GM21447 (cell line): Measurements from ENCODE around the gene TLL1.

ENCODE experiments used
- ATAC-seq: cut with Tn5 transposase; IDR thresholded peaks from one replicate; pipeline ENCODE4 v1.9.1; 2021; ENCODE audit not compliant: unreplicated experiment

Gene TLL1

GRCh38 chr4:166043801-166044200 lies 170.8 kb downstream of the TLL1 start:
- ATAC-seq = no peak

GRCh38 chr4:166044871-166045270 lies 171.8 kb downstream of the TLL1 start:
- no peak for ATAC-seq

GRCh38 chr4:166045457-166045856 lies 172.4 kb downstream of the TLL1 start:
- no peak for ATAC-seq

GRCh38 chr4:166049036-166049435 lies 176.0 kb downstream of the TLL1 start:
- ATAC-seq = no peak

- ATAC-seq = no peak
Measured at GRCh38 chr4:166064721-166065120, 191.7 kb downstream of the TLL1 start.

- no peak for ATAC-seq
Measured at GRCh38 chr4:166065324-166065723, 192.3 kb downstream of the TLL1 start.

GRCh38 chr4:166066936-166067335 lies 193.9 kb downstream of the TLL1 start:
- ATAC-seq = no peak

GRCh38 chr4:166067915-166068314 lies 194.9 kb downstream of the TLL1 start:
- ATAC-seq = no peak

GRCh38 chr4:166073783-166074182 lies 200.7 kb downstream of the TLL1 start:
- no peak for ATAC-seq

- ATAC-seq = no peak
Measured at GRCh38 chr4:166075599-166075998, 202.6 kb downstream of the TLL1 start.

GRCh38 chr4:166077782-166078181 lies 204.7 kb downstream of the TLL1 start:
- ATAC-seq = no peak

GRCh38 chr4:166078383-166078782 lies 205.3 kb downstream of the TLL1 start:
- ATAC-seq = no peak

GRCh38 chr4:166078955-166079354 lies 205.9 kb downstream of the TLL1 start:
- no peak for ATAC-seq

GRCh38 chr4:166087569-166087968 lies 214.5 kb downstream of the TLL1 start:
- no peak for ATAC-seq

GRCh38 chr4:166088576-166088975 lies 215.5 kb downstream of the TLL1 start:
- ATAC-seq = no peak

GRCh38 chr4:166091146-166091545 lies 218.1 kb downstream of the TLL1 start:
- no peak for ATAC-seq

GRCh38 chr4:166091912-166092510 lies 219.0 kb downstream of the TLL1 start:
- no peak for ATAC-seq

GRCh38 chr4:166092797-166093290 lies 219.8 kb downstream of the TLL1 start:
- no peak for ATAC-seq

- ATAC-seq = no peak
Measured at GRCh38 chr4:166104623-166105022, 231.6 kb downstream of the TLL1 start.

GRCh38 chr4:166121897-166122296 lies 248.9 kb downstream of the TLL1 start:
- ATAC-seq = no peak

- no peak for ATAC-seq
Measured at GRCh38 chr4:166123546-166123945, 250.5 kb downstream of the TLL1 start.

GRCh38 chr4:166128403-166128802 lies 255.4 kb downstream of the TLL1 start:
- no peak for ATAC-seq

GRCh38 chr4:166134285-166134684 lies 261.2 kb downstream of the TLL1 start:
- no peak for ATAC-seq
